DND-41 (cell line): Measurements from ENCODE around the gene PHOSPHO1.

ENCODE experiments used
- EZH2 ChIP-seq: IDR thresholded peaks from 3 replicates; pipeline ENCODE4 v1.6.1; 2012; ENCODE audit warnings: borderline replicate concordance, low read depth, mild to moderate bottlenecking, moderate library complexity, low read length, inconsistent platforms; ENCODE audit not compliant: severe bottlenecking
- TF ChIP-seq, protein P1 (sequence below): IDR thresholded peaks from 2 replicates; pipeline ENCODE4 v1.5.1; 2012; ENCODE audit warnings: borderline replicate concordance, low read length, moderate library complexity, mild to moderate bottlenecking; ENCODE audit not compliant: poor library complexity, severe bottlenecking; ENCODE audit errors: extremely low read depth

DNA sequence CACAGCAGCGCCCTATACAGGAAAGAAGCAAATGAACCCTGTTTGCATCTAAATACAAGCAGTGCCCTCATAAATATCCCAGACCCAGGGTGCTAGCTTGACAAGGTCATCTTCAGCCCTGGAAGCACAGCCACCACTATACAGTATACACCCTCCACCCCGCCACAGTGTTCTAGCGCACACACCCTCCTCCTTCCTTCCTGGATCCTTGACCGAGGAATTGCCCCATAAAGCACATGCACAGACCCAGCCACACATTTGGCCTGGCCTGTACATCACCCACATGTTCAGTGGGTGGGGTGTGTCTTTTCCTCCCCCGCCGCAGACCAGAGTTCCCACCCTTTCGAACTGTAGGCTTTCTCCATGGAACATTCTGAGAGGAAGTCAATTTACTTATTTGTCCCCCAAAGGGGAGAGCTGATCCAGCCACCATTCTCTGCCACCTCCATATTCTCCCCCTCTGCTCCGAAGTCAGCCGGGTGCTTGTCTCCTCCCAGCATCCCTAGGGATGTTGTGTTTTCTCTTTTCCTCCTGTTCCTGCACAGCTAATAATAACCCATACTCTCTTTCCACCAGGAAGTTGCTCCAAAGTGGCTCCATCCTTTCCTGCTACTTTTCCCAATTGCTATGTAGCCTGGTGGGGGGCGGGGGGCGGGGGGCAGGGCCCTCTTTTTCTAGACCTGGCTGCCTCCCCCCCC lies 13.5 kb downstream of the PHOSPHO1 start:
- TF ChIP-seq, protein P1, sequence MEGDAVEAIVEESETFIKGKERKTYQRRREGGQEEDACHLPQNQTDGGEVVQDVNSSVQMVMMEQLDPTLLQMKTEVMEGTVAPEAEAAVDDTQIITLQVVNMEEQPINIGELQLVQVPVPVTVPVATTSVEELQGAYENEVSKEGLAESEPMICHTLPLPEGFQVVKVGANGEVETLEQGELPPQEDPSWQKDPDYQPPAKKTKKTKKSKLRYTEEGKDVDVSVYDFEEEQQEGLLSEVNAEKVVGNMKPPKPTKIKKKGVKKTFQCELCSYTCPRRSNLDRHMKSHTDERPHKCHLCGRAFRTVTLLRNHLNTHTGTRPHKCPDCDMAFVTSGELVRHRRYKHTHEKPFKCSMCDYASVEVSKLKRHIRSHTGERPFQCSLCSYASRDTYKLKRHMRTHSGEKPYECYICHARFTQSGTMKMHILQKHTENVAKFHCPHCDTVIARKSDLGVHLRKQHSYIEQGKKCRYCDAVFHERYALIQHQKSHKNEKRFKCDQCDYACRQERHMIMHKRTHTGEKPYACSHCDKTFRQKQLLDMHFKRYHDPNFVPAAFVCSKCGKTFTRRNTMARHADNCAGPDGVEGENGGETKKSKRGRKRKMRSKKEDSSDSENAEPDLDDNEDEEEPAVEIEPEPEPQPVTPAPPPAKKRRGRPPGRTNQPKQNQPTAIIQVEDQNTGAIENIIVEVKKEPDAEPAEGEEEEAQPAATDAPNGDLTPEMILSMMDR = no peak
- no peak for TF ChIP-seq EZH2
